Immature natural killer cell (primary cell): Measurements from ENCODE around the gene UGT3A1. TPM values are rescaled to one million over a fixed set of nuclear protein-coding genes. Genes with fewer than 3 reads are reported as not detected.

Source experiments
- DNase-seq, 3 donors: peaks; one replicate each; pipeline ENCODE4 v3.0.0; 2022; ENCODE audit warnings: mixed read lengths in 1 of 3
- H3K27ac Mint-ChIP-seq, 6 donors: one replicate each; pipeline ENCODE4 v1.8.0; 2020; ENCODE audit warnings: mixed read lengths in 6 of 6, mild to moderate bottlenecking in 5 of 6, inconsistent platforms in 4 of 6, moderate library complexity in 3 of 6
- H3K27me3 Mint-ChIP-seq, 3 donors: one replicate each; pipeline ENCODE4 v1.8.0; 2020 to 2021; ENCODE audit warnings: low read depth in 3 of 3, mild to moderate bottlenecking in 3 of 3, mixed read lengths in 3 of 3, moderate library complexity in 3 of 3, inconsistent platforms in 1 of 3
- H3K36me3 Mint-ChIP-seq, 3 donors: one replicate each; pipeline ENCODE4 v1.8.0; 2020; ENCODE audit warnings: mixed read lengths in 3 of 3, inconsistent platforms in 2 of 3, mild to moderate bottlenecking in 2 of 3
- H3K4me1 Mint-ChIP-seq, 2 donors: one replicate each; pipeline ENCODE4 v1.8.0; 2020; ENCODE audit warnings: inconsistent platforms in 2 of 2, mild to moderate bottlenecking in 2 of 2, mixed read lengths in 2 of 2, moderate library complexity in 1 of 2
- H3K4me3 Mint-ChIP-seq, 5 donors: one replicate each; pipeline ENCODE4 v1.8.0; 2020; ENCODE audit warnings: mild to moderate bottlenecking in 5 of 5, mixed read lengths in 5 of 5, inconsistent platforms in 3 of 5, moderate library complexity in 3 of 5
- H3K9me3 Mint-ChIP-seq, 6 donors: one replicate each; pipeline ENCODE4 v1.8.0; 2020; ENCODE audit warnings: mild to moderate bottlenecking in 6 of 6, mixed read lengths in 6 of 6, inconsistent platforms in 4 of 6, moderate library complexity in 3 of 6
- polyA plus RNA-seq, 3 donors: library from polyadenylated mRNA; unstranded; fragments of 300-500 nt; fragmentation: Illumina TruSeq; gene quantifications; one replicate each; pipeline ENCODE4 v1.2.3, GENCODE V29; 2021

Gene UGT3A1
- polyA plus RNA-seq, 3 donors from 2014 or later: not detected

DNA sequence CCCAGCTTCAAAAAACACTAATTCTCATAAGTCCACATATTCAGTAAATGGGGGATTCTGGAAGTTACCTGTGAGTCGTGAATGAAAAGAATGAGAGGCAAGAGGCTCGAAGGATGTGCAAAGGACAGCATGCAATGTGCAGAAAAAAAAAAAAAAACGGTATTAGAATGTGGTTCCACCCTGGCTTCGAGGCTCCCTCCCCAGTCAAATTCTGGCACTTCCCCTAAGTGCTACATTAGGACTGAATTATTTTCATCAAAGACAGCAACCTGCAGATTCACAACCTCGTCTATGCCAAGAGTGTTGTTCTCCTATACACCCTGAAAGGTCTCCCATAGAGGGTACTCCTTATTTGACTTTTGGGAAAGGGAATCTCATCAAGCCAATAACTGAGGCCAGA is 69.3 kb downstream of the UGT3A1 start:
- Mint-ChIP-seq H3K9me3 (no peaks in the 10 kb centered on the region), H3K27me3 (peaks cover 2 to 7% (median 6%) of the 10 kb centered on the region in 3 donors), H3K4me3 (no peak overlapping the region), H3K4me1 (peaks cover 10 to 18% of the 10 kb centered on the region in 2 donors), H3K27ac (no peak overlapping the region), H3K36me3 (no peaks in the 10 kb centered on the region)
- no peak for DNase-seq

DNA sequence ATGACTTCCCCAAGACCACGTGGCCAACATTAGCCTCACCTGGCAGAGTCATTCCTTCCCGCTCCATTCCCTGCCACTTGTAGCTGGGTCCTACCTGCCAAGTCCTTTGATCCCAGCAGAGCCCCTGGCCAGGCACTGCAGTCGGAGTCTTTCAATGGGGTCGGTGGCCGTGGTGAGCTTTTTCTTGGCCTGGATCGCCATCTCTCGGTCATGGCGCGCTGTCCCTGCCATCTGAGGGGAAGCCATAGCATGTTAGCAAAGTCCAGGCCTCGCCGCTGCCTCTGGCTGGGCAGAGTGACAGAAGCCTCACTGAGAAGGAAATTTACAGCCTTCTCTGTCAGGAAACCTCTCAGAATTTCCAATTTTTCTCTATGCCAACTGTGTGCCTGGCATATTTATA is 70.3 kb downstream of the UGT3A1 start:
- H3K4me3 Mint-ChIP-seq: no peak overlapping the region
- H3K27ac Mint-ChIP-seq: no peak overlapping the region
- H3K27me3 Mint-ChIP-seq: peaks cover 2 to 6% (median 3%) of the 10 kb centered on the region in 3 donors
- H3K9me3 Mint-ChIP-seq: peaks cover 0 to 2% (median 0%) of the 10 kb centered on the region in 6 donors
- H3K36me3 Mint-ChIP-seq: no peaks in the 10 kb centered on the region
- DNase-seq: no peak
- H3K4me1 Mint-ChIP-seq: peaks cover 10 to 12% of the 10 kb centered on the region in 2 donors

DNA sequence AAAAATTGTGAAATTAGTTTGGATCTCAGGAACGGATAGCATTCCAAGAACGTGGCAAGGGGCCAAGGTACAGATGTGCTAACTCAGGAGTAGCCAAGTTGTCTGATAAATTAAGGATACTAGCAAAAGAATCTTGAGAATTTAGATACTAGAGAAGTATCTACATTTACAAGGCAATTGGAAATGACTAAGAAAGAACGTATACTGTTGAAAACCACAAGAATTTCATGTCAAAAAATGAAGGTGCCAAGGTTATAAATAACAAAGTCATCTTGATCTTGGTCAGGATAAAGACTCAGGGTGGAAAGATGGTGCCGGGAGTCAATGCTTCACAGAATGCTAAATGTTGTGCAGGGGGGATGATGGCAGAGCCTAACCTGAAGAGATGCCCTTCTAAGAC is 72.0 kb downstream of the UGT3A1 start:
- Mint-ChIP-seq H3K36me3 (no peaks in the 10 kb centered on the region), H3K27ac (no peak overlapping the region), H3K4me3 (no peak overlapping the region)

DNA sequence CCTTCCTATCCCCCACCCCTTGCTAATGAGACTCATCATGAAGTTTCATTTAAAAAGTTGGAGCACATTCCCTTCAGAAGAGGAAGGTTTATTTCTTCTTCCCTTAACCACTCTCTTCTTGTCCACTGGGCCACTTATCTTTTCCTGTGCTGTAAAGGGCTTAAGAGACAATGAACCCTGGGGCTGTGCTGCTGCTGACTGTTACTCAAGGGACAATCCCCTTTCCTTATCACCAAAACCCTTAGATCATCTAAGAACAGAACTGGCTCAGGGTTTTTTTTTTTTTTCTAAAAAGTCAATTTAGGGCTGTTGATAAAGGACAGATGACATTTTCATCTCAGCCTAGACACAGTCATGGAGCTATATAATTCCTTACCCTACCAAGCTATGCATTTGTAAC is 82.4 kb downstream of the UGT3A1 start:
- Mint-ChIP-seq H3K4me1 (peaks cover 2 to 8% of the 10 kb centered on the region in 2 donors), H3K4me3 (no peak overlapping the region), H3K36me3 (peaks cover 0 to 4% (median 0%) of the 10 kb centered on the region in 3 donors), H3K9me3 (peaks cover 0 to 3% (median 0%) of the 10 kb centered on the region in 6 donors), H3K27ac (no peak overlapping the region), H3K27me3 (peaks cover 0 to 4% (median 3%) of the 10 kb centered on the region in 3 donors)
- DNase-seq: no peak

More for the DNA sequence above, 72.0 kb downstream of the UGT3A1 start:
- peaks cover 0 to 4% (median 2%) of the 10 kb centered on the region in 3 donors for H3K27me3 Mint-ChIP-seq
- H3K9me3 Mint-ChIP-seq: peaks cover 0 to 2% (median 0%) of the 10 kb centered on the region in 6 donors
- no peaks in the 10 kb centered on the region for H3K4me1 Mint-ChIP-seq
- DNase-seq: no peak

DNA sequence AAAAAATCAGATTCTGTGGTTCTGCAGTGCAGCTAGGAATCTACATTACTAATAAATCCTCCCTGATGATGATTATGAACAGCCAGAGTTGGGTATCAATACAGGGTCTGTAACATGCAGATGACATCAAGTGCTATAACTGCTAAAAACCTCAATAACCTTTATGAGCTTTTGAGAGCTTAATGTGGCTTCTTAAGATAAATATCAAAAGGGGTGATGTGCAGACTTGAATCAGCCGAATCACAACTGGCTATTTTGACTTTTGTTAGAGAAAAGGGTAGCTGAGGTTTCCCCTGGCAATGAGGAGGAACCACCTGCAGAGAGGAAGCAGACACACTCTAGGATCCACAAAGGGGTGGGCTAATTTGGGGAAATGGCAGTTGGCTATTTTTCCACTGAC is 83.0 kb downstream of the UGT3A1 start:
- Mint-ChIP-seq H3K36me3 (peaks cover 0 to 4% (median 0%) of the 10 kb centered on the region in 3 donors), H3K27me3 (peaks cover 0 to 4% (median 3%) of the 10 kb centered on the region in 3 donors), H3K9me3 (peaks cover 0 to 4% (median 0%) of the 10 kb centered on the region in 6 donors), H3K27ac (no peak overlapping the region), H3K4me1 (peaks cover 2 to 11% of the 10 kb centered on the region in 2 donors), H3K4me3 (no peak overlapping the region)
- DNase-seq: no peak

DNA sequence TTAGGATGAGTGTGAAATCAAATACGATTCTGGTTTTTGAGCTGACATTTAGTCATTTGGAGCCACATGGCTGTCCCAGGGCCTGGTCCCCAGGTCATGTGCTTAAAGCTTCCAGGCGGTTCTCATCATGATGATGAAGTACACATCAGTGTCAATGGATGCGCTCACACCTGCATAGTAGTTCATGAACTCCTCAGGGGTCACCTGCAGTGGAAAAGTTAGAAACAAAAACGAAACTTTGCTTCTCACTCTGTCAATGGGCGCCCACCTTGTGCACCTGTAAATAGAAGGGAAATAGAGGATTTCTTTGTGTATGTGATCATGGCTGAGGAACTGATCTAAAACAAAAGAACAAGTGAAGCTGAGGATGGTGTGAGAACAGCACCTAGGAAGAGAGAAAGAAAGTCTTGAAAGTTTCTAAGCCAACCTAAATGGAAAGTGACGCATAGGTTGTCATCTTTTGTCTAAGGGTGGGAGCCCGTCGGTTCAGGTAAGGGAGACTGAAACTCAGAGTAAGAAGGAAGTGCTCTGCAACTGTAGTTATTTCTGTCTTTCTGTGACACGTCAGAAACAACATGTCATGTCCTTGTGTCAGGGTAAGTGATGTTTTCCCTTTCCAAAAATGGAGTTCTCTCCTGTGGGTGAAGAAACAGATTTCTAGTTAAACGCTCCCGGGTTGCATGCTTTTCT is 86.6 kb downstream of the UGT3A1 start:
- no peak for DNase-seq

DNA sequence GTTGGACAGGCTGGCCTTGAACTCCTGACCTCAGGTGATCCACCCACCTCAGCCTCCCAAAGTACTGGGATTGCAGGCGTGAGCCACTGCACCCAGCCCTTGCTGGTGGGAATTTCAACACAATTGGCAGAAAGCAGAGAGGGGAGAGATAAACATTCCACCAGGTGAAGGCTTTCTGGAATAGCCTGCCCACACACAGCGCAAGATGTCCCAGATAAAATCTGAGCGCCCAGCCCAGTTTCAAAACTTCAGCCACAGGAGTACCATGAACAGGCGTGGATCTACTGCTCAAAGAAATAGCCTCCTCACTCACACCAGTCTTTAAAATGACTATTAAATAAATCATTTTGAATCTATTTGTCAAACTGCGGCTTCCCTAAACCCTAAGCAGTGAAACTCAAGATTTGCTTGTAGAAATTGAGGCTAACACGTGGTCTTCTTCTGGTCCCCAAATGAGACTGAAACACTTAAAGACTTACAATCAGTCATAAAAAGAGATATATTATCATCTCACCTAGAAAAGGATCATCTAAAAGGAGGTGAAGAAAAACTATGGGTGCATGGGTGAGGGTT is 87.5 kb downstream of the UGT3A1 start:
- peak in 2 of 3 donors; percentile 8 to 17 for DNase-seq
- peaks cover 4 to 25% of the 10 kb centered on the region in 2 donors for H3K4me1 Mint-ChIP-seq
- H3K9me3 Mint-ChIP-seq: peaks cover 0 to 4% (median 0%) of the 10 kb centered on the region in 6 donors
- peak overlapping the region in 1 of 5 donors; percentile 24 for H3K4me3 Mint-ChIP-seq
- H3K27ac Mint-ChIP-seq: no peak overlapping the region
- H3K27me3 Mint-ChIP-seq: no peaks in the 10 kb centered on the region
- H3K36me3 Mint-ChIP-seq: peaks cover 0 to 4% (median 0%) of the 10 kb centered on the region in 3 donors

More for the DNA sequence above, 86.6 kb downstream of the UGT3A1 start:
- Mint-ChIP-seq H3K27ac (no peak overlapping the region), H3K27me3 (no peaks in the 10 kb centered on the region), H3K4me3 (no peak overlapping the region), H3K36me3 (peaks cover 0 to 4% (median 0%) of the 10 kb centered on the region in 3 donors), H3K9me3 (peaks cover 0 to 4% (median 0%) of the 10 kb centered on the region in 6 donors), H3K4me1 (peaks cover 4 to 19% of the 10 kb centered on the region in 2 donors)

DNA sequence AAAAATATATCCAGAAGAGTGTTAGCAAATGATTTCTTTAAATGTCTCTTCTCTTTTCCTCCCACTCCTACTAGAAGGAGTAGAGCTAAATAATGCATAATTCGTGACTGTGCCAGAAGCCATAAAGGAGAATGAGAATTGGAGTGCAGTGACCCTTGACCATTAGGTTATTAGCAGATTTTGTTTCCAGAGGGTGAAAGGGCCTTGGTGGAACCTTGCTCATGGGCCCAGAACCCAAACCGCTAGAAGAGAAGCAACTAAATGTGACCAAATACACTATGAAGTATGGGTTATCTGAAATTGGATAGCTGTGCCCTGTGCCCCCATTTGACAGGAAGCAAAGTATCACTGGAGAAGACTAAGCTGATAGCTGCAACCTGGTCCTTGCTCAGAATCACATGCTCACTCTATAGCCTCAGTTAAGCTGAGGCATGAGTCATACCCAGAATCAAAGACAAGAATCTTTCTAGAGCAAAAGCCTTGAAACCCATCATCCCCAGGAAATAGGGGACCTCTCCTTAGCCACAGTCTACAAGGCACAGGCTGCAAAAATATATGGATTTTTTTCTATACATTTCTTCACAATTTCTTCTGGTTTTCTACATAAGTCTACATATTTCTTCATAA is 89.0 kb downstream of the UGT3A1 start:
- no peak overlapping the region for H3K4me3 Mint-ChIP-seq
- no peaks in the 10 kb centered on the region for H3K27me3 Mint-ChIP-seq
- peaks cover 2 to 25% of the 10 kb centered on the region in 2 donors for H3K4me1 Mint-ChIP-seq
- H3K9me3 Mint-ChIP-seq: peaks cover 0 to 4% (median 0%) of the 10 kb centered on the region in 6 donors
- no peak for DNase-seq
- H3K27ac Mint-ChIP-seq: no peak overlapping the region
- peaks cover 0 to 4% (median 0%) of the 10 kb centered on the region in 3 donors for H3K36me3 Mint-ChIP-seq

Other genes with a start within 250 kb of the UGT3A1 start
- gene IL7R, start 134.5 kb downstream of the UGT3A1 start, polyA plus RNA-seq: 10 to 100 TPM; 36.8 to 70.9 (median 65.6) TPM
- gene CAPSL, start 52.8 kb downstream of the UGT3A1 start, polyA plus RNA-seq: not detected
- gene UGT3A2, start 75.5 kb upstream of the UGT3A1 start, polyA plus RNA-seq: 1 to 10 TPM in 1 of 3 donors, under 1 TPM in 1, not detected in 1; 0.10 to 1.0 TPM
- 1 to 10 TPM; 1.8 to 7.3 (median 3.0) TPM for gene LMBRD2, start 160.5 kb upstream of the UGT3A1 start, polyA plus RNA-seq
- 10 to 100 TPM; 13.8 to 22.3 (median 16.1) TPM for gene SKP2, start 160.7 kb upstream of the UGT3A1 start, polyA plus RNA-seq